ENCODE data around the gene TREX2.

- TF ChIP-seq EP300 (IDR thresholded peaks at IDR 0.05; ENCODE audit: borderline replicate concordance in 1 of 2, control insufficient read depth in 1 of 2, low read depth in 2 of 2, low read length in 2 of 2) (no peak), ZNF384 (IDR thresholded peaks at IDR 0.05; ENCODE audit: borderline replicate concordance, low read depth, low read length) (no peak), CTCF (IDR thresholded peaks at IDR 0.05 in 2 of 3, conservative IDR thresholded peaks at IDR 0.05 in 1 of 3; ENCODE audit: control insufficient read depth in 2 of 3, extremely low read depth in 1 of 3, insufficient read depth in 1 of 3, low read depth in 3 of 3, low read length in 3 of 3) (no peak), POLR2A (IDR thresholded peaks at IDR 0.05; ENCODE audit: low read depth, low read length) (no peak), TCF12 (IDR thresholded peaks at IDR 0.05; ENCODE audit: low read depth, low read length) (no peak), USF1 (IDR thresholded peaks at IDR 0.05; ENCODE audit: borderline replicate concordance, extremely low read length, insufficient read depth, low read depth, low read length) (no peak), RAD21 (IDR thresholded peaks at IDR 0.05; ENCODE audit: insufficient read depth, low read depth, low read length) (no peak), RCOR1 (conservative IDR thresholded peaks at IDR 0.05; ENCODE audit: low read depth, low read length) (no peak), EZH2 (IDR thresholded peaks at IDR 0.05; ENCODE audit: borderline replicate concordance, control insufficient read depth, low read depth, low read length) (no peak), ZNF687 (IDR thresholded peaks at IDR 0.05) (no peak), POLR2AphosphoS5 (IDR thresholded peaks at IDR 0.05; ENCODE audit: low read length) (no peak), USF2 (IDR thresholded peaks at IDR 0.05; ENCODE audit: borderline replicate concordance, low read depth, low read length) (no peak), MXI1 (IDR thresholded peaks at IDR 0.05; ENCODE audit: low read depth, low read length) (no peak)
These were observed 39.7 kb upstream of the TREX2 start for GRCh38 chrX:153485396-153486080.
